Body of pancreas (tissue), 4 donors: Measurements from ENCODE around the gene SLC9A8.

Experiments
- CTCF ChIP-seq, 7 experiments: fragments of 450-650 bp in 4 of 7; fragments of 200-600 bp in 3 of 7; sonication (generic) in 3 of 7; IDR thresholded peaks; one replicate each; pipeline ENCODE4 v1.5.1; 2016 to 2019; ENCODE audit warnings: antibody characterized with exemption in 7 of 7
- POLR2A ChIP-seq, 3 donors: fragments of 450-650 bp; IDR thresholded peaks; one replicate each; pipeline ENCODE4 v1.6.1; 2016; ENCODE audit warnings: antibody characterized with exemption in 3 of 3, mild to moderate bottlenecking in 2 of 3

DNA sequence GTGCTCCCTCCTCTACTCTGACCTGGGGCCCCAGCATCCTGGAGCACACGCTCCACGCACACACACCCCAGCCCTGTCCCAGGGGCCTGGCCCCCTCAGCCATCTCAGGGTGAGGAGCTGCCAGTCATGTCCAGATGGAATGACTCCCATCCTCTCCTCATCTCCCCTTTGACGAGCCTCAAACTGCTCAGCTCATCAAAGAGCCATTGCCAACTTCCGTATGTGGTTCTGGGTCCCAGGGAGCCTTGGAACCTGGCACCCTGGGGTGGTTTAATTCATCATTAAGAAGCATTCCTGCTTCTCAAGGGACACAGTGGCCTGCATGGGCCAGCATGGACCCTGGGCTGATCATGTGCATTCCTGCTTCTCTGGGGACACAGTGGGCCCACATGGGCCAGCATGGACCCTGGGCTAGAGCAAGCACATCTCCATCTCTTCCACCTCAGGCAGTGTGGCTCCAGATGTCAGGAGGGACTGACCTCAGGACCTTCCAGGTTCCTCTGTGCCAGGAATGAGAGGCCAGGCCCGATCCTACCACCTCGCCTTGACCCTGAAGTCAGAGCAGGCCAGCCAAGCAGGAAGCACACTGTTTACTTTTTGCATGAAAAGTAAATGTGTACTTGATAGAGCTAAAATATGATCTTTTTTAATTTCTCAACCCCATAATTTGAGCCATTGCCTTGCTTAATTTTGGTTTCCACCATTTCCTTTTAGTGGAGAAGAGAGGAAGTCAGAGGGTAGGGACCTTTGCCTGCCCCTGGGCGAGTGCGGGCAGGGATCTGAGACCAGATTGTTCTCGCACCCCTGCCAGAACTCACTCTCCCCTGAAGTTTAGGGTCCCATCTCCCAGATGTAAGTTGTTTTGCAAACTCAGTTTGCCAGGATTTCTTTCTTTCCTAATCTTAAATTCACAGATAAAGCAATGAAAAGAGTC is 76.6 kb downstream of the SLC9A8 start:
- TF ChIP-seq CTCF (IDR thresholded peaks at IDR 0.05) (no peak), POLR2A (IDR thresholded peaks at IDR 0.05) (no peak)
